WTC11 (cell line): ENCODE measurements around the gene C16orf46. TPM values are rescaled to one million over a fixed set of nuclear protein-coding genes. Genes with fewer than 3 reads are reported as not detected.

Experiments
- ATAC-seq: fragments of 200-7000 bp; cut with Tn5 transposase; 2 replicates; pipeline ENCODE4 v1.10.0; 2021; ENCODE audit warnings: mild to moderate bottlenecking, moderate library complexity
- CTCF ChIA-PET: fragments of 300-600 bp; sonication (Branson Sonifier 250); formaldehyde crosslinking; loops from one replicate; lab custom pipeline; 2021; ENCODE audit warnings: antibody characterized with exemption; lab: Charles Lee
- POLR2A ChIA-PET: fragments of 350-600 bp; sonication (Branson Sonifier 250); formaldehyde crosslinking; loops from one replicate; lab custom pipeline; 2021; ENCODE audit warnings: antibody characterized with exemption; lab: Charles Lee
- DNase-seq: peaks from one replicate; pipeline ENCODE4 v3.0.0; 2021; ENCODE audit warnings: low spot score
- H3K27ac Mint-ChIP-seq: 2 replicates; pipeline ENCODE4 v1.8.0; 2021; ENCODE audit warnings: mixed read lengths
- H3K27me3 Mint-ChIP-seq: 2 replicates; pipeline ENCODE4 v1.8.0; 2021; ENCODE audit warnings: low read depth, mild to moderate bottlenecking, moderate library complexity, mixed read lengths
- H3K36me3 Mint-ChIP-seq: 2 replicates; pipeline ENCODE4 v1.8.0; 2021; ENCODE audit warnings: mixed read lengths
- H3K4me1 Mint-ChIP-seq: 2 replicates; pipeline ENCODE4 v1.8.0; 2022; ENCODE audit warnings: mixed read lengths
- H3K4me3 Mint-ChIP-seq: 2 replicates; pipeline ENCODE4 v1.8.0; 2021; ENCODE audit warnings: mild to moderate bottlenecking, moderate library complexity, mixed read lengths
- H3K9me3 Mint-ChIP-seq: 2 replicates; pipeline ENCODE4 v1.8.0; 2021; ENCODE audit warnings: mixed read lengths
- ATF2 ChIP-seq: sonication (generic); formaldehyde crosslinking; IDR thresholded peaks from 2 replicates; pipeline ENCODE4 v1.8.1; 2022; ENCODE audit warnings: low read depth, missing genetic modification reagents, borderline replicate concordance
- ATF6 ChIP-seq: sonication (generic); formaldehyde crosslinking; IDR thresholded peaks from 2 replicates; pipeline ENCODE4 v1.8.1; 2023; ENCODE audit warnings: mild to moderate bottlenecking, missing genetic modification reagents
- CREM ChIP-seq: sonication (generic); formaldehyde crosslinking; IDR thresholded peaks from 2 replicates; pipeline ENCODE4 v1.8.1; 2022; ENCODE audit warnings: mild to moderate bottlenecking, missing genetic modification reagents, moderate library complexity
- CTCF ChIP-seq: fragments of 200-600 bp; IDR thresholded peaks from 2 replicates; pipeline ENCODE4 v1.8.0; 2022; ENCODE audit warnings: antibody characterized with exemption
- E2F1 ChIP-seq: sonication (generic); formaldehyde crosslinking; IDR thresholded peaks from 2 replicates; pipeline ENCODE4 v1.8.0; 2022; ENCODE audit warnings: mild to moderate bottlenecking, missing genetic modification reagents
- FOXK1 ChIP-seq: sonication (generic); formaldehyde crosslinking; IDR thresholded peaks from 2 replicates; pipeline ENCODE4 v1.8.0; 2022; ENCODE audit warnings: mild to moderate bottlenecking, moderate library complexity, missing genetic modification reagents
- GRHL2 ChIP-seq: fragments of 250-450 bp; sonication (Bioruptor Pico); IDR thresholded peaks from 2 replicates; pipeline ENCODE4 v1.8.0; 2022; ENCODE audit warnings: mild to moderate bottlenecking, moderate library complexity; ENCODE audit not compliant: insufficient replicate concordance, severe bottlenecking
- IRF2 ChIP-seq: sonication (generic); formaldehyde crosslinking; IDR thresholded peaks from 2 replicates; pipeline ENCODE4 v1.8.0; 2022; ENCODE audit warnings: low read depth, missing genetic modification reagents, borderline replicate concordance
- NFATC4 ChIP-seq: fragments of 250-450 bp; sonication (Bioruptor Pico); IDR thresholded peaks from 2 replicates; pipeline ENCODE4 v1.9.0; 2021; ENCODE audit warnings: mild to moderate bottlenecking
- NFYB ChIP-seq: sonication (generic); formaldehyde crosslinking; conservative IDR thresholded peaks from 2 replicates; pipeline ENCODE4 v1.8.0; 2022; ENCODE audit warnings: low read depth, missing genetic modification reagents
- PREB ChIP-seq: sonication (generic); formaldehyde crosslinking; IDR thresholded peaks from 2 replicates; pipeline ENCODE4 v1.8.1; 2022; ENCODE audit warnings: mild to moderate bottlenecking, missing genetic modification reagents, moderate library complexity, borderline replicate concordance
- SOX15 ChIP-seq: fragments of 250-450 bp; sonication (Bioruptor Pico); IDR thresholded peaks from 2 replicates; pipeline ENCODE4 v1.9.0; 2021; ENCODE audit warnings: mild to moderate bottlenecking
- STAT6 ChIP-seq: sonication (generic); formaldehyde crosslinking; conservative IDR thresholded peaks from 2 replicates; pipeline ENCODE4 v1.8.1; 2023; ENCODE audit warnings: mild to moderate bottlenecking, low read depth, missing genetic modification reagents, moderate library complexity
- ZNF138 ChIP-seq: sonication (generic); formaldehyde crosslinking; conservative IDR thresholded peaks from 2 replicates; pipeline ENCODE4 v1.8.1; 2022; ENCODE audit warnings: mild to moderate bottlenecking, moderate library complexity, missing genetic modification reagents
- ZNF317 ChIP-seq: sonication (generic); formaldehyde crosslinking; IDR thresholded peaks from 2 replicates; pipeline ENCODE4 v1.8.1; 2023; ENCODE audit warnings: low read depth, mild to moderate bottlenecking, moderate library complexity, missing genetic modification reagents, borderline replicate concordance
- ZNF416 ChIP-seq: fragments of 250-450 bp; sonication (Bioruptor Pico); IDR thresholded peaks from 2 replicates; pipeline ENCODE4 v1.9.0; 2021; ENCODE audit warnings: mild to moderate bottlenecking, inconsistent platforms
- ZNF512 ChIP-seq: sonication (generic); formaldehyde crosslinking; IDR thresholded peaks from 2 replicates; pipeline ENCODE4 v1.8.1; 2022; ENCODE audit warnings: missing genetic modification reagents, borderline replicate concordance
- ZNF532 ChIP-seq: fragments of 250-450 bp; sonication (Bioruptor Pico); IDR thresholded peaks from 2 replicates; pipeline ENCODE4 v1.9.0; 2021; ENCODE audit warnings: mild to moderate bottlenecking, borderline replicate concordance
- total RNA-seq: library from RNA; stranded (reverse); gene quantifications from 3 replicates; pipeline ENCODE4 v1.2.3, GENCODE V29; 2021

The C16orf46 gene
- total RNA-seq, 1 experiment from 2014 or later: 1.2 TPM

- no peak for TF ChIP-seq ATF2
These were observed 36.9 kb downstream of the C16orf46 start (continued) for GRCh38 chr16:81040131-81040530.

GRCh38 chr16:81036751-81037350, 40.2 kb downstream of the C16orf46 start:
- ATAC-seq (no peak), DNase-seq (no peak)
- no peaks in the 10 kb centered on the region; the same call in 1 of the 2 replicates for H3K27me3 Mint-ChIP-seq
- H3K4me1 Mint-ChIP-seq: peaks cover 11% of the 10 kb centered on the region
- POLR2A ChIA-PET: interaction anchor here (1.3 kb wide), 1 partner anchor 30 kb away, joined by 4 read pairs; the partner anchor contains the start of genes CENPN and CMC2
- H3K4me3 Mint-ChIP-seq: peak overlapping the region; percentile 83
- CTCF ChIA-PET: interaction anchor here (0.6 to 4.4 kb wide), 13 partner anchors 12 to 379 kb away, joined by 3 to 68 read pairs (median 5); partner anchors contain the start of genes BCO1, C16orf46, CENPN and CMC2
- peaks cover 16% of the 10 kb centered on the region for H3K9me3 Mint-ChIP-seq
- H3K36me3 Mint-ChIP-seq: peaks cover 34% of the 10 kb centered on the region
- H3K27ac Mint-ChIP-seq: peak overlapping the region; percentile 35; the same call in 1 of the 2 replicates
- no peak for TF ChIP-seq ATF6 (CRISPR knock-in tag)
- TF ChIP-seq CTCF: no peak
- TF ChIP-seq FOXK1 (CRISPR knock-in tag): no peak
- no peak for TF ChIP-seq ZNF532
- TF ChIP-seq CREM: no peak
- TF ChIP-seq E2F1 (CRISPR knock-in tag): no peak
- no peak for TF ChIP-seq ZNF138 (CRISPR knock-in tag)
- no peak for TF ChIP-seq SOX15
- no peak for TF ChIP-seq GRHL2 (CRISPR knock-in tag)
- no peak for TF ChIP-seq ZNF416 (CRISPR knock-in tag)
- no peak for TF ChIP-seq ZNF317
- no peak for TF ChIP-seq IRF2 (CRISPR knock-in tag)
- no peak for TF ChIP-seq NFATC4 (CRISPR knock-in tag)
- TF ChIP-seq ZNF512 (CRISPR knock-in tag): no peak
- TF ChIP-seq PREB: no peak
- TF ChIP-seq NFYB: no peak
- TF ChIP-seq STAT6: no peak
